ENCODE data around the gene NCDN. TPM values are rescaled to one million over a fixed set of nuclear protein-coding genes. Genes with fewer than 3 reads are reported as not detected.

The NCDN gene
- total and polyA plus RNA-seq, 4 donors = 8.8 to 31.5 (median 14.6) TPM

- H3K4me3 ChIP-seq = no peak overlapping the region
- no peak for ATAC-seq (ENCODE audit: insufficient read depth, low FRiP score)
- no peak overlapping the region for H3K9ac ChIP-seq (ENCODE audit: insufficient read depth in 1 of 2, low read length in 2 of 2)
- peaks cover 0 to 48% (median 42%) of the 10 kb centered on the region in 3 donors for H3K27me3 ChIP-seq (ENCODE audit: control insufficient read depth in 3 of 3, insufficient read depth in 3 of 3, low read length in 2 of 3)
- TF ChIP-seq CTCF (IDR thresholded peaks at IDR 0.05; ENCODE audit: control extremely low read depth, extremely low read depth) = no peak
- H3K36me3 ChIP-seq (ENCODE audit: control insufficient read depth in 4 of 4, insufficient read depth in 4 of 4, low read length in 4 of 4) = peaks cover 0 to 4% (median under 1%) of the 10 kb centered on the region in 4 donors
- 70 to 94% methylated on average over 8 of the region's 8 CpGs for WGBS, 2 donors
- H3K27ac ChIP-seq (ENCODE audit: low read depth in 1 of 2, low read length in 1 of 2) = no peak overlapping the region
- peaks cover 0 to 23% (median 10%) of the 10 kb centered on the region in 5 donors for H3K4me1 ChIP-seq (ENCODE audit: control insufficient read depth in 5 of 5, insufficient read depth in 5 of 5, low read length in 5 of 5)
- no peak for DNase-seq
- peaks cover 0 to 6% (median 0%) of the 10 kb centered on the region in 4 donors for H3K9me3 ChIP-seq (ENCODE audit: control insufficient read depth in 4 of 4, insufficient read depth in 3 of 4, low read length in 3 of 4)
Observed at GRCh38 chr1:35571263-35571662, 13.7 kb downstream of the NCDN start.

GRCh38 chr1:35572296-35572695 is 14.7 kb downstream of the NCDN start:
- no peak overlapping the region for H3K9ac ChIP-seq (ENCODE audit: insufficient read depth in 1 of 2, low read length in 2 of 2)
- no peak for TF ChIP-seq CTCF (IDR thresholded peaks at IDR 0.05; ENCODE audit: control extremely low read depth, extremely low read depth)
- H3K36me3 ChIP-seq (ENCODE audit: control insufficient read depth in 4 of 4, insufficient read depth in 4 of 4, low read length in 4 of 4) = no peaks in the 10 kb centered on the region
- H3K4me1 ChIP-seq (ENCODE audit: control insufficient read depth in 5 of 5, insufficient read depth in 5 of 5, low read length in 5 of 5) = peaks cover 0 to 26% (median 12%) of the 10 kb centered on the region in 5 donors
- no peak overlapping the region for H3K4me3 ChIP-seq
- no peak overlapping the region for H3K27ac ChIP-seq (ENCODE audit: low read depth in 1 of 2, low read length in 1 of 2)
- H3K9me3 ChIP-seq (ENCODE audit: control insufficient read depth in 4 of 4, insufficient read depth in 3 of 4, low read length in 3 of 4) = peaks cover 0 to 6% (median 0%) of the 10 kb centered on the region in 4 donors
- WGBS, 2 donors = 85 to 92% methylated on average over 2 of the region's 2 CpGs
- ATAC-seq (ENCODE audit: insufficient read depth, low FRiP score) = no peak
- H3K27me3 ChIP-seq (ENCODE audit: control insufficient read depth in 3 of 3, insufficient read depth in 3 of 3, low read length in 2 of 3) = peaks cover 0 to 53% (median 49%) of the 10 kb centered on the region in 3 donors
- no peak for DNase-seq

GRCh38 chr1:35573198-35574124 is 15.9 kb downstream of the NCDN start, which contains the start of gene TFAP2E:
TFAP2E (plus strand) TSS chr1:35573314; CDS start chr1:35573578, 264 bp downstream.
- 21 to 24% methylated on average over 72 to 95 of the region's 95 CpGs for WGBS, 2 donors
- Histone ChIP-seq H3K27ac (ENCODE audit: low read depth in 1 of 2, low read length in 1 of 2) (no peak within 1 kb of the TSS), H3K36me3 (ENCODE audit: control insufficient read depth in 4 of 4, insufficient read depth in 4 of 4, low read length in 4 of 4) (no peaks in the 10 kb centered on the region), H3K9ac (ENCODE audit: insufficient read depth in 1 of 2, low read length in 2 of 2) (no peak within 1 kb of the TSS), H3K4me3 (peak within 1 kb of the TSS; percentile 51), H3K4me1 (ENCODE audit: control insufficient read depth in 5 of 5, insufficient read depth in 5 of 5, low read length in 5 of 5) (peaks cover 0 to 27% (median 19%) of the 10 kb centered on the region in 5 donors), H3K9me3 (ENCODE audit: control insufficient read depth in 4 of 4, insufficient read depth in 3 of 4, low read length in 3 of 4) (peaks cover 0 to 6% (median 0%) of the 10 kb centered on the region in 4 donors), H3K27me3 (ENCODE audit: control insufficient read depth in 3 of 3, insufficient read depth in 3 of 3, low read length in 2 of 3) (peaks cover 0 to 63% (median 60%) of the 10 kb centered on the region in 3 donors)
- ATAC-seq (ENCODE audit: insufficient read depth, low FRiP score) (no peak), DNase-seq (peak; percentile 50 to 62 (median 61))
- TF ChIP-seq CTCF (IDR thresholded peaks at IDR 0.05; ENCODE audit: control extremely low read depth, extremely low read depth) = no peak

Measured in lung (tissue), 12 donors.